HFFc6 (cell line): ENCODE results near the gene SLITRK1. TPM values are rescaled to one million over a fixed set of nuclear protein-coding genes. Genes with fewer than 3 reads are reported as not detected.

Experiments used
- DNase-seq: peaks from one replicate; pipeline ENCODE4 v3.0.0-alpha.2; 2018
- H3K27ac Mint-ChIP-seq: 2 replicates; pipeline ENCODE4 v1.8.0; 2020; ENCODE audit warnings: mild to moderate bottlenecking, mixed read lengths
- H3K27me3 Mint-ChIP-seq: 2 replicates; pipeline ENCODE4 v1.8.0; 2021; ENCODE audit warnings: mild to moderate bottlenecking, moderate library complexity, mixed read lengths; ENCODE audit not compliant: insufficient read depth
- H3K36me3 Mint-ChIP-seq: 2 replicates; pipeline ENCODE4 v1.8.0; 2021; ENCODE audit warnings: low read depth, mixed read lengths
- H3K4me1 Mint-ChIP-seq: 2 replicates; pipeline ENCODE4 v1.8.0; 2020; ENCODE audit warnings: low read depth, mixed read lengths
- H3K4me3 Mint-ChIP-seq: 2 replicates; pipeline ENCODE4 v1.8.0; 2020; ENCODE audit warnings: mild to moderate bottlenecking, moderate library complexity, mixed read lengths
- H3K9me3 Mint-ChIP-seq: 2 replicates; pipeline ENCODE4 v1.8.0; 2020; ENCODE audit warnings: mild to moderate bottlenecking, mixed read lengths
- CTCF ChIP-seq: fragments of 200-600 bp; sonication (generic); IDR thresholded peaks from 2 replicates; pipeline ENCODE4 v1.5.0; 2021; ENCODE audit warnings: antibody characterized with exemption, mild to moderate bottlenecking
- total RNA-seq, 6 experiments: library from RNA; stranded (reverse); fragmentation: NEBNext Ultra II Directional; extraction: Animal tissue kit (Norgen Biotek cat#: 25700); gene quantifications; 2 replicates in 1 of 6; 3 replicates in 5 of 6; pipeline ENCODE4 v1.2.3, GENCODE V29; 2021

SLITRK1 gene
- total RNA-seq, 6 experiments from 2014 or later = 9.1 to 23.2 (median 11.1) TPM

GRCh38 chr13:83865161-83866137 lies 16.8 kb downstream of the SLITRK1 start:
- no peaks in the 10 kb centered on the region for H3K27me3 Mint-ChIP-seq
- DNase-seq = no peak
- H3K36me3 Mint-ChIP-seq = no peaks in the 10 kb centered on the region; the same call in 1 of the 2 replicates
- H3K9me3 Mint-ChIP-seq = 0 out of 2 replicates have a peak, but pooled peaks cover 5% of the 10 kb centered on the region
- H3K4me1 Mint-ChIP-seq = peaks cover 11% of the 10 kb centered on the region
- H3K4me3 Mint-ChIP-seq = no peak overlapping the region
- TF ChIP-seq CTCF = no peak
- H3K27ac Mint-ChIP-seq = no peak overlapping the region

DNA sequence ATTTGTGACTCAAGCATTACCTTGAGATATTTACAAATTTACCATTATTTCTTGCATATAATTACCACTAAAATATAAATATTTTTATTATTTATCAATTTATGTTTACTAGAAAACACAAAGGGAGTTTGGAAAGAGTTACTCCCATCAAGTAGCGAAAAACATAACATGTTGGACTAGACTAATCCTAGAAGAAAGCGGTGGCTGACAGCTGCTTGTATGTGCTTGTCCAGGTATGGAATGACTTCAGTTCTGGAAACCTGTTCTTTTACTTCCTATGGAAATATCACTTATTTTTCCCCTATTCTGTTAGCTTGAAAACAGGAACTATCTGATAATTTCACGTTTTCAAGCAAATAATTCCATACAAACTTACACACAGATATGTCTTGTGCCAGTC lies 28.5 kb downstream of the SLITRK1 start:
- TF ChIP-seq CTCF = no peak

DNA sequence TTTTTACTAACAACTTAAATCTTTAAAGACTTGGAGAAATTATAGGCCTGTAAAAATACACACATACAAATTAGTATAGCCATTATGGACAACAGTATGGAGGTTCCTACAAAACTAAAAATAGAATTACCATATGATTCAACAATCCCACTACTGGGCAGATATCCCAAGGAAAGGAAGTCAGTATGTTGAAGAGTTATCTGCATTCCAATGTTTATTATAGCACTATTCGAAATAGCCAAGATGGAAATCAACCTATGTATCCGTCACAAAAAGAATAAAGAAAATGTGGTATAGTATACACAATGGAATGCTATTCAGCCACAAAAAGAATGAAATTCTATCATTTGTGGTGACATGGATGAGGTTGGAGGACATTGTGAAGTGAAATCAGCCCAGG lies 37.2 kb downstream of the SLITRK1 start:
- Mint-ChIP-seq H3K27ac (peak overlapping the region; percentile 76), H3K4me3 (peak overlapping the region; percentile 65), H3K36me3 (peaks cover 26% of the 10 kb centered on the region), H3K4me1 (peaks cover 64% of the 10 kb centered on the region), H3K27me3 (no peaks in the 10 kb centered on the region), H3K9me3 (peaks cover 8% of the 10 kb centered on the region)
- no peak for TF ChIP-seq CTCF
- DNase-seq = peak; percentile 67

More for the DNA sequence above, 28.5 kb downstream of the SLITRK1 start:
- Mint-ChIP-seq H3K27ac (no peak overlapping the region), H3K9me3 (no peaks in the 10 kb centered on the region), H3K4me1 (peaks cover 21% of the 10 kb centered on the region), H3K4me3 (no peak overlapping the region), H3K27me3 (no peaks in the 10 kb centered on the region), H3K36me3 (no peaks in the 10 kb centered on the region)
- no peak for DNase-seq

GRCh38 chr13:83839146-83839545 lies 43.1 kb downstream of the SLITRK1 start:
- no peaks in the 10 kb centered on the region for H3K27me3 Mint-ChIP-seq
- H3K27ac Mint-ChIP-seq = peak overlapping the region; percentile 53; the same call in 1 of the 2 replicates
- no peak for TF ChIP-seq CTCF

DNA sequence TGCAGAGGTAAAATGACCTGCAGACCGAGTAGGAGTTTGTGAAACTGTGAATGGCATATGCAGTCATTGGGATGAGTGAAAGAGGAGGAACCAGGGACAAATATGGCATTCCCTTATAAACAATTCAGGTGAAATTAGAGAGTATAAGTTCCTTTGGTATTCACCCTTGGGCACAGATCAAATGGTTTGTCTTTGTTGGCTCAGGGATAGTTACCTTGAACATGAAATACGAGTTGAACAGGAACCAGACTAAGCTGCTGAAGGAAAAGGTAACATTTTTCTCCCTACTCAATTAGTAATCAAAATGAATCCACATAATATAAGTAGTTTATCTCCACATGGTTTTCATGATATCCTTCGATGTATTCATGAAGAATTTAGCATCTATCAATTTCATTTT lies 50.5 kb downstream of the SLITRK1 start:
- Mint-ChIP-seq H3K27me3 (no peaks in the 10 kb centered on the region), H3K9me3 (no peaks in the 10 kb centered on the region), H3K27ac (no peak overlapping the region), H3K4me3 (no peak overlapping the region), H3K4me1 (peaks cover 64% of the 10 kb centered on the region), H3K36me3 (peaks cover 7% of the 10 kb centered on the region)
- DNase-seq = no peak
- TF ChIP-seq CTCF = no peak

More at GRCh38 chr13:83839146-83839545, 43.1 kb downstream of the SLITRK1 start:
- Mint-ChIP-seq H3K4me3 (peak overlapping the region; percentile 62; the same call in 1 of the 2 replicates), H3K36me3 (peaks cover 20% of the 10 kb centered on the region), H3K4me1 (peaks cover 69% of the 10 kb centered on the region), H3K9me3 (no peaks in the 10 kb centered on the region)
- no peak for DNase-seq
